HG03520 (cell line): ENCODE data around the gene ALG8.
A peak's percentile ranks its signal among the peaks of the same experiment; 100 is the strongest.

Experiments
- ATAC-seq: cut with Tn5 transposase; IDR thresholded peaks from one replicate; pipeline ENCODE4 v1.9.1; 2021; ENCODE audit warnings: mild to moderate bottlenecking, moderate library complexity; ENCODE audit not compliant: unreplicated experiment

ALG8 gene

DNA sequence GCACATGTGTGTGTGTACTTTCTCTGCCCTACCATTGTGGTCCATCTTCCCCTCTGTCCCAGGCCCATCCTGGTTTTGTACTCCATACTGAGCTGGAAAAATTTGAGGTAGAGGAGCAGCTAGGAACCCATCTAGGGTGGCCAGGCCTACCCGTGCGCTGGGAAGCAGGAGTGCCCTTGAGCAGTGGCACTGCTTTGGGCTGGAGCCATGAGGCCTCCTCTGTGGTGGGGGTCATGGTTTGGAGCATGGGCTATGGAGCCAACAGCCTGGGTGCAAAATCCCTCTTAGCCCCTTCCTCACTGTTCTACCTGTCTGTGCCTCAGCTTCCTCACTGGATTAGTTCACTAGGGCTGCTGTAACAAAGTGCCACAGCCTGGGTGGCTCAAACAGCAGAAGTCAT lies 21.9 kb upstream of the ALG8 start:
- no peak for ATAC-seq

DNA sequence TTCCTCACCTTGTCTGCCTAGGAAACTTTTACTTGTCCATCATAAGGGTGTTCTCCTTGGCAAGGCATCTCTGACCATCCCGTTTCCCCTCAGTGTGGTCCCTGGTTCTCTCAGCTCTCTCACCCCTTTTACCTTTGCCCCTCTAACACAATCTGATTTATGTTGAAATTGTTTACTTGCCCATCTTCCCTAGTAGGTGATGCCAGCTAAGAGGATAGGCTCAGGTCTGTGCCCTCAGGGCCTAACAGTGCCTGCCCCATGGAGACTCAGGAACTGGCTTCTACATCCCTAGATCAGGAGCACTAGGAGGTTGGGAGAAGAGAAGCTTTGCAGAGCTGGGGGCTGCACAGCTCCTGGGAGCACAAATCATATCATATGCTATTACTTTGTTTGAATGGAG lies 21.1 kb upstream of the ALG8 start:
- ATAC-seq, result no peak

DNA sequence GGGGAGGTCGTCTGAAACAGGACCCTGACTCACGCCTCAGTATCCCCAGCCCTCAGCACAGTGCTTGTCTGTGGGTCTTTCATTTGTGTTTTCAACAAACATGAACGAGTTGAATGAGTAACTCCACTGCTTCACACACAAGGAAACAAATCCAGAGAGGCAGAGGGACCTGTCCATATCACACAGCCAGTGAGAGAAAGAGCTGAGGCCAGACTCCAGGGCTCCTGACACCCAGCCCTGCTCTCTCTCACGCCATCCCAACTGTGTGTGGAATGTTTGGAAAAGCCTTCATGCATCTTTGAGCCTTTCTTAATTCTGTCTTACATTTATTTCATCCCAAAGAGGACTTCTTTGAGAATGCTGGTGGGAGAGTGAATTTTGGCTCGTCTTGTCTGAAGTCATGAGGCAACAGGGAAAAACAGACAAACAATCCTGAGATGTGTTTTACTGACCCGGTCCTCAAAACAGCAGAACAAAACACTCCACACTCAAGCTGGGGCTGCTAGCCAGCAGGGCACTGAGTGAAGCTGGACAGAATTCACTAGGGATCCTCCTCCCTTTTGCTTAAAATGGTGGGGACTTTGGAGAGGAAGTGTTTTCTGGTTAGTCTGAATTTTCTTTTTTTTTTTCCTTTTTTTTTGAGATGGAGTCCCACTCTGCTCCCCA lies 19.7 kb upstream of the ALG8 start:
- no peak for ATAC-seq

DNA sequence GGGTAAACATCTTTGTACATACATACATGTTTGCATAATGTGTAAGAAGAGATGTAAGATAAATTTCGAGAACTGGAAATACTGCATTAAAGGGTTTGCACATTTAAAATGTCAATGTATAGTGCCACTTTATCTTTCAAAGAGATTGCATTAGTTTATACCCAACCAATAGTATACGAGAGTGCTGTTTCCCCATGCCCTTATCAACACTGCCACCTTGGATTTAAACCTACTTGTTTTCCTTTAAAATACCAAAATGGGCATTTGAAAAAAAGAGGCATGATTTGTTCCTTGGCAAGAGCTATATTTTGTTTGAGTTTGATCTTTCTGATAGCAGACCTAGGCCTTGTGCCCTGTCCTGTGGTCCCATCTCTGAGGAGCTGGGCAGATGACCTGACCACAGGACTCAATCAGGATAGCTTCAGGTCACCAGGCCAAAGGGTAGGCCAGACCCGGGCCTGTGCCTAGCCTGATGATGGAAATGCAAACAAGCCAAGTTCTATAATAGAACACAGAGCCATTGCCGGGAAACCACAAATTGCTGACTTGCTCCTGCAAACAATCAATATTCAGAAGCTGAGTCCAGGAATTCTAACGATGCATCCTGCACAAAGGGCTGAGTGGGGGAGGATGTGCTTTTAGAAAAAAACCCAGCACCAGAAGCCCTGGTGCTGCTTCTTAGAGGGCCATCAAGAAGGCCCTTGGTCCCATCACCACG lies 16.9 kb upstream of the ALG8 start:
- ATAC-seq, result no peak

DNA sequence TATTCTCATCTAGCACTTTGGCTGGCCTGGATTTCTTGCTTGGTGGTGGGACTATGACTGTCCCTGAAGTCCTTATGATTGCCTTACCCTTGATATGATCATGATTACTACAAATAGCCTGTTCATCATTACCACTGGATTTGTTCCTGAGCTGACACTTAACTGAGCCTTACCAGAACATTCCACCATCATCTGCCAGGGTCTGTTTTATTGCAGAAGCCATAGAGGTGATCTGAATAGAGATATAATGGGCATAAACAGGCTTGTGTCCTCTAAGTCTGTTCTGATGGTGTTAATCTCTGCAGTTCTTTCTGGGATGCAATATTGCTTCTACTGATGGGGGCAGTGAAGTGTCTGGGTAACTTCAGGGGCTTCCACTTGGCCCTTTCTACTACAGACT lies 12.4 kb upstream of the ALG8 start:
- no peak for ATAC-seq

DNA sequence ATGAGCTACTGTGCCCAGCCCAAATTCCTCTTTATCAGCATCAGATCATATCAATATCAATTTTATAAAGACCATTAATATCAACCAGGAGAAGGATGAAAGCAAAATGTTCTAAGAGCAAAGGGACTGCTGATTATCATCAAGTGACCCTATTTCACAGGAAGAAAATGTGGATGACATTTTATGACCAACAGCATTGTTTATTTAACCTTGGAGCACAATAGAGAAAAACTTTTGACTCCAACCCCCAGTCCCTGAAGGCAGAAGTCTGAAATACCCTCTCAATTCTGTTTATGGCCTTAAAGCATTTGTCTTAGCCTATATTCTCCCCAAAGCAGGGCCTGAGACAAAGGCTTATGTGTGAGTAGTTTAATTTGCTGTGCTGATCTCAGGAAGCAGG lies 11.3 kb upstream of the ALG8 start:
- no peak for ATAC-seq

DNA sequence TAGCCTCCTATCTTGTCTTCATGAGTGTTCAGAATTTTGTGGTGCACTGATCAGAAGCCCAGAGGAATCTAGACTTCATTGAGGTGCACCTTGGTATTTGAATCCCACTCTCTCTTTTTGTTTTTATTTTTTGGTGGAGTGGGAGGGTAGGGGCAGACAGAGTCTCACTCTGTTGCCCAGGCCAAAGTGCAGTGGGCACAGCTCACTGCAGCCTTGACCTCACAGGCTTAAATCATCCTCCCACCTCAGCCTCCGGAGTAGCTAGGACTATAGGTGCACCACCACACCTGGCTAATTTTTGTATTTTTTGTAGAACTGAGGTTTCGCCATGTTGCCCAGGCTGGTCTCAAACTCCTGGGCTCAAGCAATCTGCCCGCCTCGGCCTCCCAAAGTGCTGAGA lies 10.9 kb upstream of the ALG8 start:
- no peak for ATAC-seq

DNA sequence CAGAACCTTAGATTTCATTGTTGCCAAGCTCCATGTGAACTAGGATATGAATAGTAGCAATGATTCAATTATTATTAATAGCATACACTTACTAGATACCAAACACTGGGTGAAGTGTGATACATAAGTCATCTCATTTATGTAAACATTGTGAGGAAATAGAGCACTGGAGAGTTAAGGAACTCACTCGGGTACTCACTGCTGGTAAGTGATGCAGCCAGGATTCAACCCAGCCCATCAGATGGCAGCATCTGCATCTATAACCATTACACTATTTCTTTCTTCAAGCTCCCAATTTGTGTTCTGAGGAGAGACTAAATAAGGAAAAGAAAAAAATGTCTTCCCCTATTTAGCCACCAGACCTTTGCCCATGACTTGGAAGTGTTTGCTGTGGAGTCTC lies 10.2 kb upstream of the ALG8 start:
- ATAC-seq, result no peak

DNA sequence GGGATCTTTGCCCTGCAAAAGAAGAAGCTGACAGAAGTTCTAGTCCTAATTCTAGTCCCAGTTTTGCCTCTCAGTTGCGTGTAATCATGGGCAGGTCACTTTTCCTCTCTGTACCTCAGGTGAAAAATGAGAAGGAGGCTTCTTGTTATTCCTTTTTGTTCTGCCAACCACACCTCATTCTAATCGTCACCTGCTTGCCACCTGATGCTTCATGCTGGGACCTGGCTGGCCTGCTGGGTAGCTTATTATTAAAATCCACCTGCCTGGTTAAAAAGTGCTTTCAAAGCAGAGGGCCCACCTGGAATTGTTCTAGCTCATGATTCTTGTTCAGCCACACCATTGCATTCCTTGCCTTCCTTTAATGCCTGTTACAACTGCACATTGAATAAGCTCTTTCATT lies 8.4 kb upstream of the ALG8 start:
- ATAC-seq, result no peak

DNA sequence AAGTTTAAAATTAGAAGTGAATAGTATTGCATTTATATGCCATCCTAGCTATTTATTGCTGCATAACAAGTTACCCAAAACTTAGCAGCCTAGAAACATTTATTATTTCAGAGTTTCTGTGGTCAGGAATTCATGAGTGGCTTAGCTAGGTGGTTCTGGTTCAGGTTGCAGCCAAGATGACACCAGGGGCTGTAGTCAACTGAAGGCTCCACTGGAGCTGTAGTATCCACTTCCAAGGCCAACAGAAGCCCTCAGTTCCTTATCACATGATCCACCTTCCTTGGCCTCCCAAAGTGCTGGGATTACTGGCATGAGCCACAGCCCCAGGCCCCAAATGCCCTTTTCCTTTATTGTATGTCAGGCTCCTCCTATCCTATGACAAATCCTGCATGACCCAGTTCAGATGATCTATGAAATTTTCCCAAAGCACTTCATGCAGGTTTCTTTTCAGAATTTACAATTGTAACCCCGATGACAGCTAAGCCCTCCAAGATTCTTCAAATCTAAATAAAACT lies 6.1 kb upstream of the ALG8 start:
- no peak for ATAC-seq

DNA sequence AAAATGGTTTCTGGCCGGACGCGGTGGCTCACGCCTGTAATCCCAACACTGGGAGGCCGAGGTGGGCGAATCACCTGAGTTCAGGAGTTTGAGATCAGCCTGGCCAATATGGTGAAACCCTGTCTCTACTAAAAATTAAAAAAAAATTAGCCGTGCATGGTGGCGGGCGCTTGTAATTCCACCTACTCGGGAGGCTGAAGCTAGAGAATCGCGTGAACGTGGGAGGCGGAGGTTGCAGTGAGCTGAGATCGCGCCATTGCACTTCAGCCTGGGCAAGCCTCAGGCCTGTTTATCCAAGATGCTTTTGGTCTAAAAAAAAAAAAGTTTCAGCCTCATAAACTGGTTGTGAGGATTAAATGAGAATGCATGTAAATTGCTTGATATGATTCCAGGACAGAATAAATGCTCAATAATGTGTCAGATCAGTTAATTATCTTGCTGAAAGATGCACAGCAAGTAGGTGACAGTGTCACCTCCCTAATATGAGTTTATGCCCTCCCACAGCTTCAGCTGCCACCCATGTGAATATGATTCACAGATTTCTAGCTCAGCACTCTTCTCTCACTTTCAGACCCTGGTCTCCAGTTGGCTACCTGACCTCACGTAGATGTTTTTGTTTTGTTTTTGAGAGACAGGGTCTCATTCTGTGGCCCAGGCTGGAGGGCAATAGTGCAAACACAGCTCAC lies 1.1 kb upstream of the ALG8 start:
- no peak for ATAC-seq

DNA sequence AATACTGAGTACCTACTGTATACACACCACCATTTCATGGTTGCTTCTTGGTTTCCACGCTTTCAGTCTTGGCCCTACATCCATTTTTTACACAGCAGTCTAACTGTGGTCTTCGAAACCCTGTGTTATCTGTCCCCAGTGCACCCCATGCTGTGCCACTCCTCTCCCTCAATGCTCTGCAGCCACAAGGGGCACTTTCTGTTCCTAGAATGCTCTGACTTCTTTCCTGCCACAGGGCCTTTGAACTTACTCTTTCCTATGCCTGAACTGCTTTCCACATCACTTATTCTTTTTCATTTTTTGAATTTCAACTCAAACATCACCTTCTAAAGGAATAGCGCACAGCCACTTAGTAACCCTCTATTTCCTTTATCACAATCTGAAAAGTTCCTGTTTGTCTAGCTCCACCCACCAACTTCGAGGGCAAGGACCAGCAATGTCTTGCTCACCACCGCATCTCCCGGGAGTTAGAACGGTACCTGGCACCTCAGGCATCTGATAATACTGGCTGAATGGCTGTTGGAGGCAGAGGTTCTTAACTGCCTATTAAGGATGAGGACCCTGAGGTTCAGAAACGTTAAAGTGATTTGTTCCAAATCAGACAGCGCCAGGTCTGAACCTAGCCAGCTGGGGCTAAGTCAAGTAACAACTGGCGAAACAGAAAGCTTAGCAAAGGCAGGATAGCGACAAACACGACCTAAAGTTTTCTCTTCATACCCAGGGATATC lies 568 bp downstream of the ALG8 start:
- peak; percentile 13 for ATAC-seq

DNA sequence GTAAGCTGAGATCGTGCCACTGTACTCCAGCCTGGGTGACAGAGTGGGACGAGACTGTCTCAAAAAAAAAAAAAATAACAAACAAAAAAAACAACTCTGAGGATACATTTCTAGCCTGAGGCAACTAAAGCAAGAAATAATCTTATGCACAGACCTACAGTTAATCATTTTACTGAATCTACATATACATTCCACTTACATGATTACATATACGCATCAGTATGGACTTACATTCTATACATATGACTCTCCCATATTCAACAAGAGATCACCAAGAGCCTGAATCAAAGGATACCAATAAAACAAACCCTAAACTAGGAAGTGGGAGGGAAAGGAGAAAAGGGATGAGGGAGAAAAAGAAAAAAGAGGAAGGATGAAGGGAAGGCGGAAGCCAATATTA lies 1.1 kb downstream of the ALG8 start:
- no peak for ATAC-seq

DNA sequence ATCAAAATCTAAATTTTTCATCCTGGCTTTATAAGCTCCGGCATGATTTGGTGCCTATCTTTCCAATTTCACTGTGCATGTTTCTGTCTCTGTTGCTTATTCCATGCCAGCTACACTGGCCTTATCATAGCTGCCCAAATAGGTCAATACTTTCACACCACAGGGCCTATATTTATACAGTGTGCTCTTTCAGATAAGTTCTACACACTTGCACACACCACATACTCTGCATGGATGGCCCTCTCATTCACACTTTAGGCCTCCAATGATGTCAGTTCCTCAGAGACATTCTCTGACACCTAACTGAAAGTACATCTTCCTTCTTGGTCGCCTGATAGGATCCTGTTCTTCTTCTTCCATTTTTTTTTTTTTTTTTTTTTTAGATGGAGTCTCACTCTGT lies 7.0 kb downstream of the ALG8 start:
- ATAC-seq, result no peak

DNA sequence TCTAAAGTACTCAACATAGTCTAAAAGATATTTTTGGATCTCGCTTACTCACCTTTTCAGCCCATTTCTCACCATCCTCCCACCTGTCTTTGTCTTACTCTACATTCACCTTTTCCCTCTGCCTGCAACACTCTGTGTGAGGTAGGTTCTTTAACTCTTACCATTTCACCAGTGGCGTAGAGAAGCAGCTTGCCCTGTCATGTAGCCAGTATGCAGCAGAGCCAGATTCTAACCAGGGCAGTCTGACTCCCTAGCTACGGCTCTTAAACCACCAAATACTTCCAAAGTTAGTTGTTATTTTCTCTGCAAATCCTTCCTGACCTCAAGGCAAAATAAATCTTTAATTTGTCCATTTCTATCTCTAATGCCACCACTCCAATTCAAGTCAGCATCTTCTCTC lies 7.5 kb downstream of the ALG8 start:
- ATAC-seq, result no peak

DNA sequence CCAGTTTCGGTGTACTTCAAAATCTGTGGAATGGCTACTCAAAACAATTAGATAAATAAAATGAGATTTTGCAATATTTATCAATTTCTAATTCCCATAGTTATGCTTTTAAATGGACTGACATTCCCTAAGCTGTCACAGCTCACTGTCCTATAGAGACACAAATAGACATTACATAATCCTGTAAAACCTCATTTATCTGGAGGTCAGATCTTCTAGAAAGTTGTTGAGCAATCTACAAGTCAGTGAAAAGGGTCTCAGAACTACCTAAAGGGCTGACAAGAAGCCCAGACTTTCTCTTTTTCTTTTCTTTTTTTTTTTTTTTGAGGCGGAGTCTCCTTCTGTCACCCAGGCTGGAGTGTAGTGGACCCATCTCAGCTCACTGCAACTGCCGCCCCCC lies 12.0 kb downstream of the ALG8 start:
- no peak for ATAC-seq

DNA sequence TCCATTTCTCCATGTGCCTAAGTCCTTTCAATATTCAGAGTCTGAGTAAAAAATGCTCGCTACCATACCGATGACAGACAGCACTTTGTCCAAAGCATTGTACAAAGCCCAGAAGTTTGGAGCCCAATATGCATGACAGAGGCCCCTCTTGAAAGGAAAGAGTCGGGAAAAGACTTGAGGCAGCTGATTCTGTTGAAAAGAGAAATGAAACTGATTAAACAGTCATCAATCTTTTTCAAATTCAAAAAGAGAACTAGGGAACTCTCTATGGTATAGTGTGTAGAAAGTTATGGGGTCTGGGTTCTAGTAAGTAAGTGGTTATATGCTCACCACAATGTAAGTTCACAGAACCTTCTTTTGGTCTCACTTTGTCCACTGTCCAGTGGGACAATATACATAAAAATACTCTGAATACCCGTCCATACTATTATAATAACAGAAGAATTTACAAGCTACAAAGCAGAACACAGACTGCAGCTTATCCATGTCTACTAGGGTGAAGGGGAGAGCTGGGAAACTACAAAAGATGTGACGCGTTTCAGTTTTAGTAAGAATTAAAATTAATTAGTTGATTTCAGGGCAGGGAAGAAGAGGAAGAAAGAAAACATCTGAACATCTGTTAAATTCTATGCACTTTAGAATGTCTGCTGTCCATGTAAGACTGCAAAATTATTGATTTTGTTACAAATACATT lies 26.7 kb downstream of the ALG8 start:
- no peak for ATAC-seq

DNA sequence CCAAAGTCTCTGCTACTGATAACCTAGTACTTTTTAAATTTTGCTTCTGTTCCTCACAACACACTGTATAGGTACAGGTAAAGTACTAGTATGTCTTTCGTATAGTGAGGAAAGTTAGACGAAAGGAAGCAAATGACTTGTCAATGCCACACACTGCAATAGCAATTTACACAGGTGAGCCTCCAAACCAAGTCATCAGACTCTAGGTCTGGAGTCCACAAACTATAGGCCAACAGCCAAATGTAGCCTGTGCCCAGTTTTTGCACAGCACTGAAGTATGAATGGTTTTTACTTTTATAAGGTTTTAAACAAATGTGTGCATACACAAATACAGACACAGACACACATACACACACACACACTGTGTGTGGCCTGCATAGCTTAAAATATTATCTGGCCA lies 28.1 kb downstream of the ALG8 start:
- ATAC-seq, result no peak

DNA sequence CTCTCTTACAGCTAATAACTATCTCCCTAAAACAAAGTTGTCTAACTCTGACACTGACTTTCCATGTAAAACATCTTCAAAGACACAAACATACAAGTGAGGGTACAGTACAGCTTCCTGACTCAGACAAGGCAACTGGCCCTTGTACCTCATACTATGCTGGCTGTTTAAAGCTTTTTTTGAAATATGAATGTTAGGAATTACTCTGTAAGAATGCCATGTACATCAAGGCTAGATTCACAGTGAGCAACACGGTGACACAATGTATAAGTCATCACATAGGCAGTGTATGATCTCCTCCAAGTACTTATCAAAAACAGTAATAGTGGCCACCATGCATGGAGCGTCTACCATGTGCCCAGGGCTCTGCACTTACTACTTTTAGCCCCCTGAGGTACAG lies 28.6 kb downstream of the ALG8 start:
- ATAC-seq, result no peak

DNA sequence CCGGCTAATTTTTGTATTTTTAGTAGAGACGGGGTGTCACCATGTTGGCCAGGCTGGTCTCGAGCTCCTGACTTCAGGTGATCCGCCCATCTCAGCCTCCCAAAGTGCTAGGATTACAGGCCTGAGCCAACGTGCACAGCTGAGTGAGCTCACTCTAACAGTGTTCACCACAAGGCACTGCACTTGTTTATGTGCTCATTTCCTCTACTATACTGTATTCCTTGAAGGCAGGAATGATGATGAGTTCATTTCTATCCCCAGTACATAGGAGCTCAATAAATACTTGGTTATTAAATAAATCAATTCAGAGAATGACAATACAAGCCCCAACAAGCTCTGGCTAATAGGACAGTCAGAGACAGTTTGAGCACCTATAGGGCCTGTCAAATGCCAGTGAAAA lies 29.1 kb downstream of the ALG8 start:
- no peak for ATAC-seq
